HG03521 (cell line): ENCODE measurements around the gene ZBTB21.

Source experiments
- ATAC-seq: cut with Tn5 transposase; IDR thresholded peaks from one replicate; pipeline ENCODE4 v1.9.1; 2021; ENCODE audit warnings: mild to moderate bottlenecking, moderate library complexity; ENCODE audit not compliant: unreplicated experiment

The ZBTB21 gene

DNA sequence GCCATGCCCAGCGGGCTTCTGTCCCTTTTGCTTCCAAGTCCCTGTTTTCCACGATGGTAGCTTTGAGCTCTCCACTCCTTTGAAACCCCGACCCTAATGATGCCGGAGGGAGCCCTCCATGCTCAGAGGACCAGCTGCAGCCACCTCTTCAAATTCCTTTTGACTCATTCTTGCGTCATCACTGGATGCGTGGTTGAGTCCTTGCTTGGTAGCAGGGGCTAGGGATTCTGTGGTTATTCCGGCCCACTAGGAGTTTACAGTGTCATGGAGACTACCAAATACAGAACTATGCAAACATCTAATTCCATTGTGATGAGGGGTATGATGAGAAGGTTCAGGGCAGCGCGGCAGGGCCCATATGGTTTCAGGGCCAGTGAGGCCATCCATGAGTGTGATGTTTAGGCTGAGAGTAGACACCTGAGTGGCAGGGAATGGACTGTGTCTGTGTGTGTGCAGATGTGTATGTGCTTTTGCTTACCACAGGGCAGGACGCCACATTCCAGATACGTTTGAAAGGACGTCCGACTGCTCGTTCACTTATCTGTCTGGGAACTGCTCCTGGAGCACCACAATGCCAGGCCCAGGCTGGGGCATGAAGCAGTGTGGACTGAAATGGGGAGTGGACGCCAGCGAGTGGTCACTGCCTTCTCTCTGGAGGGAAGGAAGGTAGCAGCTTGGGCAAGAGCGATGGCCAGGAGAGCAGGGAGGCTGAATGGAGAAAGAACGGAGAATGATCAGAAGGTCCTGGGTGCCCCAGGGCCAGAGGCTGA, 30.4 kb upstream of the ZBTB21 start:
- ATAC-seq, result no peak

GRCh38 chr21:42039911-42040351, 29.8 kb upstream of the ZBTB21 start:
- ATAC-seq, result no peak

DNA sequence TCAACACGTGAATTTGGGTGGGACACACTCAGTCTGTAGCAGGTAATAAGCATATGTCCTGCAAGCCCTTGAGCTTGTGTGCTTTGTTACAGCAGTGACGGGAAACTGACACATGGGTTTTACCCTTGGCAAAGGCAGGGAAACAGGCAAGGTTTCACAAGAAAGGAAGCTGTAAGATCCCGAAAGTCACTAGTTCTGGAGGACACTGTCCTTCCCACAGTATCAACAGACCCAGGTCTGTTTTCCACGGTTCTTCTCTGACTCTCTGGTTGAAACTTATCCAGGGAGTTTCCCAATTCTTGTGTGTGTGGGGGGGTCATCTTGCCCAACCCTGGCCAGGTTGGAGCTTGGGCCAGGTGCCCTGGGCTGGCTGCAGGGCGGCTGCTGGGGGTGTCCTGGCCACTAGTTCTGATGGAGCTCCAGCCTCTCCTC, 29.3 kb upstream of the ZBTB21 start:
- no peak for ATAC-seq

- ATAC-seq, result no peak
Measured at GRCh38 chr21:42038826-42039425, 28.8 kb upstream of the ZBTB21 start.

DNA sequence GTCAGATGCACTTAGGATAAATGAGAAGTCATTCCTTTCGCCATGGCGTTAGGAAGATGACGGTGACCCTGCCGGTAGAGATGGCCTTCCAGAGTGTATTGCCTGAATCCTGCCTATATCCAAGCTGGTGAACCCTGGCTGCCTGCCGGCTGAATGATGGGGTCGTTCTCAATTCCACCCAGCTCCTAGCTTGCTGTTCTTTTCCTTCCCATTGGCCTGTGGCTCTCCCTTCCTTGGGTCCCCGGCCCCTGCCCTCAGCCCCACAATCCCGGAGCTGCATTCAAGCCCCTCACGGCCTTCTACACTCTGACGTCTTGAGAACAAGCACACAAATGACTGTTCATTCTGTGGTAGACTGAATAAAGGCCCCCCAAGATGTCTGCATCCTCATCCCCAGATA, 28.2 kb upstream of the ZBTB21 start:
- no peak for ATAC-seq

DNA sequence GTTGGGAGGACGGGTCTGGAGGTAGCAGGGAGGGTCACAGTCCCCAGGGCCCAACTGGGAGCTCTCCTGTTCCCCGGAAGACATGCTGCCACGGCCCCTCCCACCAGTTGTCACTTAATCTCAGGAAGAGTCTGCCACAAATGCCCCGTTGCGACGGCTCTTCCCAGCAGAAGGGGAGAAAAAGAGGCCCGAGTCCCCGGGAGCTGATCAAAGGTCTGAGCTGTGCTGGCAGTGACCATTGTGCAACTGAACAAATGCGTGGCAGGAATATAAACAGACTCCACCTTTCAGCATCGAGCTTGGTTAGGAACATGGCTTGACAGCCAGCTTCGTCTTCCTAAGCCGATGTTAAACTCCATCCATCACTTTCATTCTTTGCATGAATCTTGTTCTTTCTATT, 27.8 kb upstream of the ZBTB21 start:
- ATAC-seq, result no peak

- no peak for ATAC-seq
Measured at GRCh38 chr21:42037516-42037915, 27.4 kb upstream of the ZBTB21 start.

DNA sequence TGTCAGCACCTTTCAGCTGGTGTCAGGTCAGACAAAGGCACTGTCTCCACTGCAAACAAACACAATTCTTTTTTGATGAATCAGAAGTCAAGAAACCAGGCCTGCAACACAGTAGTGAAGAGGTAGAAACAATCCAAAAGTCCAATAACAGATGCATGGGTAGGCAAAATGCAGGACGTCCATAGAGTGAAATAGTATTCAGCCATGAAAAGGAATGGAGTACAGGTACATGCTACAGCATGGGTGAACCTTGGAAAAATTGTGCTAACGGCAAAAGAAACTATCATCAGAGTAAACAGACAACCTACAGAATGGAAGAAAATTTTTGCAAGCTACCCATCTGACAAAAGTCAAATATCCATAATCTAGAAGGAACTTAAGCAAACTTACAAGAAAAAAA, 26.2 kb upstream of the ZBTB21 start:
- no peak for ATAC-seq

DNA sequence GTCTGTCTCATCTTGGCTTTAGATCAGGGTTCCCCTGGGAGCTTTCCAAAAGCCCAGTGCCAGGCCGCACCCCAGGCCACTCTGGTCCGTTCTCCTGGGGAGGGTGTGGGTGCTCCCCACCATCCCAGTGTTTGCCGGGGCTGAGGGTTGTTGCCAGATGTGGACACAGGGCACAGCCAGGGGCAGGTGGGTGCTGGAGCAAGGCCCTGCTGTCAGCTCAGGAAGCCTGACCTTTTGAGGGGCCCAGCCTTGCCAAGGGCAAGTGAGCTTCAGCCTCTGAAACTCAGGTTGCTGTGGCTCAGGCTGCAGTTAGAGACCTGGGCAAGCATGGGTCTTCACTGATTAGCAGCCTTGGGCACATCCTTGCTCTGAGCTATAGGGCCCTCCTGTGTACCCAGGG, 22.8 kb upstream of the ZBTB21 start:
- ATAC-seq, result no peak

DNA sequence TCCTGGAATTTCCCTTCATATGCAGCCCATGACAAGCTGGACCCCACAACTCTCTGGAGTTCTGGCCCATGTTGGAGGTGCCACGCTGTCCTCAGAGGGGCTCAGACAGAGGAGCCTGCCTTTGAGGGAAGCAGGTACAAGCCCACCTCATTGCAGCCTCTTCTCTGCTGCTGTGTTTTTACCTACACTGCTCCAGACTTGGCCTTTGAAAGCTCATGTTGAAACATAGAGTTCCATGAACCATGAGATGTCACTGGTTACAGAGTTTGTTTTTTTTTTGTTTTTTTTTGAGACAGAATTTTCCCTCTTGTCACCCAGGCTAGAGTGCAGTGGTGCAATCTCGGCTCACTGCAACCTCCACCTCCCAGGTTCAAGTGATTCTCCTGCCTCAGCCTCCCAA, 22.1 kb upstream of the ZBTB21 start:
- ATAC-seq, result no peak

DNA sequence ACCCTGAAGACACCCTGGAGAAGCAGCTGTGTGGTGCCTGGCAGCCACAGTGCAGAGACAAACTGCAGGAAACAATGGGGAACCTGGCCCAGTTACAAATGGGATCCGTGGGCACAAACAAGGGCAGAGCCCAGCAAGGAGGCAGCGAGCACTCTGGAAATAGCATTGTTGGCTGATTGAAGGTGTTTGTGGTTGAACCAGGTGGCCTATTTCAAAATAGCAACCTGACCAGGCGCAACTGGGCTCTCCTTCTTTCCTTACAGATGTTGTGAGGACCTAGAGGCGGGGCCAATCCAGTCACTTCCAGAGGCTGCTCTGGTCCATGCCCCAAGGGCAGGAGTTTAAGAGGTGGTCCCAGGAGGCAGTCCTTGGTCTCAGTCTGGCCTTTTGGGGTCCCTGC, 21.7 kb upstream of the ZBTB21 start:
- no peak for ATAC-seq

DNA sequence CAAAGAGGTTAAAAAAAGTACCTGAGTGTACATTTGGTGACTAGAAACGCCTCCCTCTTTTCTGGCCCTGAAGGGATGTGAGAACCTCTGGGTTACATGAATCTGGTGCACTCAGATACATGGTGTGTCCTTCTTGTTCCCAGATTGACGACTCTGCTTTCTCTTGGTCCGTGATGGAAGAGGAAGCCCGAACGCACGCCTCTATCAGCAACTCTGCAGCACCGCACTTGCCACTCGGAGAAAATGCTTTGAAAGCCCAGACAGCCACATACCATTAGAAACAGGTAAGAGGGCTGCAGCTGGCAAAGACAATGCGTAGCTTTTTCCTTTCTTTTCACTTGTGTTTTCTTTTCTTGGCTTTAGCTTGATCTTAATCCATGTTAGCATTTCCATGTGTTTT, 21.1 kb upstream of the ZBTB21 start:
- no peak for ATAC-seq

GRCh38 chr21:42030311-42030710, 20.2 kb upstream of the ZBTB21 start:
- ATAC-seq, result no peak

DNA sequence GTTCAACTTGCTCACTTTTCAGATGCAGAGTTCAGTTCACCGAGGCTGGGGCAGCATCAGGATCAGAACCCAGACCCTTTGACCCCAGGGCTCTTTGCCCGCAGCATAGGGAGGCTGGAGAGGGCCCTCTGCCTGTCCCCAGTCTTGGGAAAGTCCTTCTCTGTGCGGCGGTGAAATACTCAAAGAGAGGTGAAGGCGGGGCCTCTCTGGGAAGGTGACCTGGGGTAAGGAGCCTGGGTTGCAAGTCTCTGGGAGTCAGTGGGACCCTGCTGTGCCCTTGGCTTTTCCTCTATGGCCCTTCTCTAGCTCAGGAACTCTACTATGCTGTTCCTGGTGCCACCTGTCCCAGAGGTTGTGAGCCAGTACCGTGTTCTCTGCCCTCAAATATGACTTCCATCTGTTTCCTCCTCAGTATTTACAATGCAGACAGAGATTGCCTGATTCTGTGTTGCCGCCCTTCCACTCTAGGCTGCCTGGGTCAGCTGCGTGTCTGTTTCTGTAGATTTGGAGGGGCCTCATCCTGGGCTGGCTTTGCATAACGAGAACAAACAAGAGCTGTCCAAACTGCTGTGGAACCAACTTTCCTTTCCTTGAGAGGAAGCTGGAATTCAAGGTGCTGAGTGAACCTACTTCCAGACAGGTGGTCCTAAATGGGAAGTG, 18.7 kb upstream of the ZBTB21 start:
- no peak for ATAC-seq

GRCh38 chr21:42027822-42028765, 17.9 kb upstream of the ZBTB21 start:
- ATAC-seq, result no peak

- no peak for ATAC-seq
Measured at GRCh38 chr21:42027085-42027821, 17.1 kb upstream of the ZBTB21 start.

- no peak for ATAC-seq
Measured at GRCh38 chr21:42026082-42026435, 15.9 kb upstream of the ZBTB21 start.

GRCh38 chr21:42025376-42026081, 15.4 kb upstream of the ZBTB21 start:
- no peak for ATAC-seq

DNA sequence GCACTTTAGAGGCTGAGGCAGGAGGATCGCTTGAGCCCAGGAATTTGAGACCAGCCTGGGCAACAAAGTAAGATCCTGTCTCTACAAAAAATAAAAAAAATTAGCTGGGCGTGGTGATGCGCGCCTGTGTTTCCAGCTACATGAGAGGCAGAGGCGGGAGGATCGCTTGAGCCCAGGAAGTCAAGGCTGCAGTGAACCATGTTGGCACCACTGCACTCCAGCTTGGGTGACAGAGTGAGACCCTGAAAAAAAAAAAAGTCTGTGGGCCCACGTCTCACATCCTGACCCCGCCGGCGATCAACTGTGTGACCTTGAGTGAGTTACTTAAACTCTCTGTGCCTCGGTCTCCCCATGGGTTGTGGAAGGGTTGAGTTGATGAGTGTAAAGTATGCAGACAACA, 12.7 kb upstream of the ZBTB21 start:
- ATAC-seq, result no peak

DNA sequence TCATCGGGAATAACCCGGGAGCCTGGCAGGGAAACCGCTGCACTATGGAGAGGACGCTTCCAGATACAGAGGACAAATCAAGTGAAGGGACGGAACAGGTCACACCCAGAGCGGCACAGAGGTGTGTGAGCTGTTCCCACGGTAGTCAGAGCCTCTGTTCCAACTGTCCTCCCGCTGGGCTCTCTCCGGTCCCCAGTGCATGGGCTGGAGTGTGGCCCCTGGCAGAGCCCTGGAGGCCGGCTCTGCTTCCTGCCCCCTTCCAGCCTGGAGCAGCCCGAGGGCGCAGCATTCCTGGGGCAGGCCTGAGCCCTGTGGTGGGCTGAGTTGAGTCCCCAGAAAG, 11.9 kb upstream of the ZBTB21 start:
- no peak for ATAC-seq
